ENCODE measurements around the gene MOAP1.
"Not testable (repeated sequence)": the region's sequence is repeated elsewhere in the genome, so short reads cannot be mapped to it uniquely, and the experiment has no call there.

MOAP1 gene

DNA sequence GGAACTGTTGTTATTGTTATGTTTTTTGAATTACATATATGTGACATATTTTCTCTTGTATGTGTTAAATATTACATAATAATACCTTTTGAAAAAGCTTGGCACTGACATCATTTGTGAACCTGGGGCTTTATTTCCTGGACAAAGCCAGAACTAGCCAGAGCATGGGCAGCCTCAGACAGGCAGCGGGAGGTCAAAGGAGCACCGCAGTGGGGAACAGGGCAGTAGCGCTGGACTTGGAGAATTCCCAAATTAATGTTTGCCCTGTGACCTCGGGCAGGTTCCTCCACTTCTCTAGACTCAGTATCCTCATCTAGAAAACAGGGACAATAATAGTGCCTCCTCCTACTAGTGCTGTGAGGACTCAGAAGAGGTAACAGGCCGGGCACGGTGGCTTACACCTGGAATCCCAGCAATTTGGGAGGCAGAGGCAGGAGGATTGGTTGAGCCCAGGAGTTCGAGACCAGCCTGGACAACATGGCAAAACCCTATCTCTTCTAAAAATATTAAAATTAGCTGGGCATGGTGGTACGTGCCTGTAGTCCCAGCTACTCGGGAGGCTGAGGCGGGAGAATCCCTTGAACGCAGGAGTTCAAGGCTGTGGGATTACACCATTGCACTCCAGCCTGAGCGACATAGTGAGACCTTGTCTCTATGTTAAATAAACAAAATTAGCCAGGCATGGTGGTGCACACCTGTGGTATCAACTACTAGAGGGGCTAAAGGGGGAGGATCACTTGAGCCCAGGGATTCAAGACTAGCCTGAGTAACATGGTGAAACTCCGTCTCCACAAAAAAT, 41.6 kb downstream of the MOAP1 start:
- DNase-seq: no peak

DNA sequence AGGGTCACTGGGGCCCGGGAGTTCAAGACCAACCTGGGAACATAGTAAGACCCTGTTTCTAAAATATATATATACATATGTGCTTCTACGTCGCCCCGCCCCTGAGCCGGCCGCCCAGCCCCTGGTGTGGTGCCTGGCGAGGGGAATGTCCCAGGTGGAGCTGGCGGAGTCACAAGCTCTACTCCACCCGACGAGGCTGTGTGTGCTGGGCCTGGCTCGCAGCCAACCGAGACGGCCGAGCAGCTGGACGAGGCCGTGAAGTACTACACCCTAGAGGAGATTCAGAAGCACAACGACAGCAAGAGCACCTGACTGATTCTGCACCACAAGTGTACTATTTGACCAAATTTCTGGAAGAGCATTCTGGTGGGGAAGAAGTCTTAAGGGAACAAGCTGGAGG, 46.8 kb downstream of the MOAP1 start:
- no peak for DNase-seq

GRCh38 chr14:93136508-93136907, 48.2 kb downstream of the MOAP1 start:
- not testable (repeated sequence) for DNase-seq

DNA sequence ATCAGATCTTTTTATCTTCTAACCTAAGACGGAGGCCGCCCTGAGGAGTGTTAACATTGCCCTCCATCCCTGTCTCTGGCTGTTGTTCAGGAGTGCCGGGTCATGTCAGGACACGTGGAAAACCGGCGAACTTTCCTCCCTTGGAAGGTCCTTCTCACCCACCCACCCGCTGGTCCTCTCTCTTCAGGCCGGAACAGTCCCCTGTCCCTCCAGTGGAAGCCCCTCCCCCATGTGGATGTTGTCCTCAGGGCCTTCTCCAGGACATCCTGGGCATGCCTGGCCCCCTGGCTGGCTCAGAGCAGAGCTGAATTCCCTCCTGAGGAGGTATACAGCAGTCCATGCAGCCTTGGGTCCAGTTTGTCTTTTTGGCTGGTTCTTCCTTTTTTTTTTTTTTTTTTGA, 48.7 kb downstream of the MOAP1 start:
- no peak for DNase-seq

DNA sequence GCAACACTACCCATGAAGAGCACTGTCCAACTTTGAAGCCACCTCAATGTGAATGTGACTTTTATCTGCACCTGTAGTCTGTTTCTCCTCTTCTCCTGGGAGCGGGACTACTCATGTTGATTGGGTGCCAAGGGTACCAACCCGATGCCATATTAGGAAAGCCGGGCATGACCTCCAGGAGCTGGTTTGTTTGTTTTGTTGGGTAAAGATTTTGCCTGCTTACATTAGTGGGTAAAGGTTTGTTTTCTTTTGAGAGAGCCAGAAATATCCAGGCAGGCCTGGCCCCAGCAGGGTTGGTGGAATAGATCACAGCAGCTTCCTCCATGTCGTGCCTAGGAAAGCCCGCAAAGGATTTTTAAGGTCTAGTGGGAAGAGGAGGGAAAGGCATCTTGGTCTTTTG, 49.3 kb downstream of the MOAP1 start:
- no peak for DNase-seq

GRCh38 chr14:93133464-93133863, 51.2 kb downstream of the MOAP1 start:
- no peak for DNase-seq

DNA sequence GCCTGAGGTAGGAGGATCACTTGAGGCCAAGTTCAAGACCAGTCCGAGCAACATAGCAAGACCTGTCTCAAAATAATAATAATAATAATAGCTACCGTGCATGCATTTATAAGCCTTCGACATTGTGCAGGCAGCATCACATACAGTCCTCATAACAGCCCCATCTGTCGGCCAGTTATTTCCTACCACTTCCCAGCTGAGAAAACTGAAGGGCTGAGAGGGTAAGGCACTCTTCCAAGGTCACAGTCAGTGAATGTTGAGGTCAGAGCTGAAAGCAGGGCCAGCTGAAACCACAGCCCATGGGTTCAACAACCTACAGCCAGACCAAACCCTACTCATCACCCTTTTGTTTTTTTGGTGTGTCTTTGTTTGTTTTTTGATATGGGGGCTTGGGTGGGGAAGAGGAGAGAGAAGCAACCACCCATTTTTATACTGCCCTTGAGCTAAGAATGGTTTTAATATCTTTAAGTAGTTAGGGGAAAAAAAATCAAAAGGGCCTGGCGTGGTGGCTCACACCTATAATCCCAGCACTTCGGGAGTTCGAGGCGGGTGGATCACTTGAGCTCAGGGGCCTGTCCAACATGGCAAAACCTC, 52.1 kb downstream of the MOAP1 start:
- no peak for DNase-seq

All from T1000 (cell line).